ENCODE data around the gene ERCC3.

The ERCC3 gene

DNA sequence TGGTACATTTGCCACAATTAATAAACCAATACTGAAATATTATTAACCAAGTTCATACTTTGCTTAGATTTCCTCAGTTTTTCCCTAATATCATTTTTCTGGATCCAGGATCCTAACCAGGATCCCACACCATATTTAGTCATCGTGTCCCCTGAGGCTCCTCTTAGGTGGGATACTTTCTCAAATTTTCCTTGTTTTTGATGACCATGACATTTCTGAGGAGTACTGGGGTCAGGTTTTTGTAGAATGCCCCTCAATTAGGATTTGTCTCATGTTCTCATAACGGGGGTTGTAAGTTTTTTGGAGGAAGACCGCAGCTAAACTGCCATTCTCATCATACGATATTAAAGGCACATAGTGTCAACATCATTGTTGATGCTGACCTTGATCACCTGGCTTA, 15.5 kb upstream of the ERCC3 start:
- Mint-ChIP-seq H3K4me3 (no peak overlapping the region), H3K36me3 (ENCODE audit: insufficient read depth) (peaks cover 49% of the 10 kb centered on the region)
- DNase-seq = no peak

DNA sequence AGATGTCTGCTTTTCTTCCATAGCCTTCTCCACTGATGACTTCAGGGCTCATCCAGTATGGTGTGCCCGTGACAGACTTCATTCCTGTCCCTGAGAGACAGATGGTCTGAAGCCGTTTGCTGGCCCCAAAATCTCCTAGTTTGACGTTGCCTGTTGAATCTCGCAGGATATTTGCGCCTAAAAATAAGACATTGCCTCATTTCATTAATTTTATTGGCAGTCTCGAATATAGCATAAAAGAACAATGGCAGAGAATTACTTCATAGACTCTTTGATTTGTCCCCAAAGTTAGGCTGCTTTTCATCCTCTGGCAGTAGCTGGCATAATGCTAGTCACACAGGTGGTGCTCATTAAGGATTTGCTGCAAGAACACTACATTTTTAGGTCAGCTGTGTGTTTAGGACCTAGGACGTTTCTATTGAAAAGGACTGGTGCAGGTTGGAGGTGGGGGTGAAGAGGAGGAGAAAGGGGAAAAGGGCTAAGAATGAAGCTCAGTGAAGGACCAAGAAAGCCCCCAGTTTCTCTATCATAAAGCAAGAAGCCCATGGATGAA, 14.7 kb upstream of the ERCC3 start:
- Mint-ChIP-seq H3K27ac (no peak overlapping the region), H3K27me3 (no peaks in the 10 kb centered on the region), H3K9me3 (no peaks in the 10 kb centered on the region), H3K4me3 (no peak overlapping the region), H3K4me1 (ENCODE audit: low read depth in 2 of 2) (no peaks in the 10 kb centered on the region), H3K36me3 (ENCODE audit: insufficient read depth) (peaks cover 41% of the 10 kb centered on the region)
- DNase-seq = no peak
- no peak for ATAC-seq (replicated peaks)

More for the DNA sequence above, 15.5 kb upstream of the ERCC3 start:
- H3K27ac Mint-ChIP-seq = no peak overlapping the region
- no peaks in the 10 kb centered on the region for H3K9me3 Mint-ChIP-seq
- no peaks in the 10 kb centered on the region for H3K4me1 Mint-ChIP-seq (ENCODE audit: low read depth in 2 of 2)
- ATAC-seq (replicated peaks) = no peak
- H3K27me3 Mint-ChIP-seq = no peaks in the 10 kb centered on the region

DNA sequence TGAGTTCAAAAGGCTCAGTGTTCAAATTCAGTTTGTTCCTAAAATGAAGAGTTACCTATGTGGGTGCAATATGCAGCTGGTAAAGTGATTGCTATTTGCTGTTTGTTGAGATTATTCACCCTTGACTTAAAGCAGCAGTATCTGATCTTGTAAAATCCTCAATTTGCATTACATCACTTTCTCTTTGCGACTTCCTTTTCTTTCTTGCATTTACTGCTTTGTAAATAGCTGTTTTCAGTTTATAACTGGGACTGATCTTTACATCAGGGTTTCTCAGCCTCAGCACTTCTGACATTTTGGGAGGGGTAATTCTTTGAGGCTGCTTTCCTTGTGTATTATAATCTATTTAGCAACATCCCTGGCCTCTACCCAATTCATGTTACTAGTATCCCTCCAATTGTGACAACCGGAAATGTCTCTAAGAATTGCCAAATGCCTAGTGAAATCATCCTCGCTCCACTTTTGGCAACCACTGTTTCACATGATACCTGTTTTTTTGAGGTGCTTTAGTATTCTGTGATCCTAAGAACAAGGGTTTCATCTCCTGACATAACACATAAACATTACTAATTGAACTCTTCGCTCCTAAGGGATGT, 12.1 kb upstream of the ERCC3 start:
- Mint-ChIP-seq H3K27me3 (no peaks in the 10 kb centered on the region), H3K4me3 (no peak overlapping the region), H3K9me3 (no peaks in the 10 kb centered on the region), H3K36me3 (ENCODE audit: insufficient read depth) (peaks cover 22% of the 10 kb centered on the region), H3K27ac (peak overlapping the region in 1 of 2 donors; percentile 70), H3K4me1 (ENCODE audit: low read depth in 2 of 2) (no peaks in the 10 kb centered on the region)
- DNase-seq (no peak), ATAC-seq (replicated peaks) (no peak)

DNA sequence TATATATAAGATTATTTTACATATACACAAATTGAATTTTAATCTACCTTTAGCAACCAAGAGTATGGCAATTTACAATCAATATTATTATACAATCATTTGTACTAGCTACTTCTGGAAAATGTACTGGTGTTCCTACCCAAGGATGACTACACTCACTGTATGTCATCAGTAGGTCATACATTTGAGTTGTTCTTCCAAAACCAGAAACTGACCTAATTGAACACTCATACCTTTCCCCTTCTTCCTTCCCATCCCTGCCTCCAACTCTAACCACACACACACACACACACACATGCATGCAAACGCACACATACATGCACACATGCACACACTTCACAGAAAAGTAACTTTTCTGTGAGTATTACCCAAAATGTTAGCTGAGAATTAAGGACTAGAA, 8.2 kb upstream of the ERCC3 start:
- no peak for DNase-seq
- ATAC-seq (replicated peaks) = no peak
- Mint-ChIP-seq H3K4me3 (no peak overlapping the region), H3K27ac (no peak overlapping the region), H3K27me3 (no peaks in the 10 kb centered on the region), H3K36me3 (ENCODE audit: insufficient read depth) (peaks cover 7% of the 10 kb centered on the region), H3K9me3 (no peaks in the 10 kb centered on the region), H3K4me1 (ENCODE audit: low read depth in 2 of 2) (no peaks in the 10 kb centered on the region)

- Mint-ChIP-seq H3K27ac (peak overlapping the region; percentile 93 to 97), H3K4me1 (ENCODE audit: low read depth in 2 of 2) (peaks cover 31 to 36% of the 10 kb centered on the region in 2 donors), H3K9me3 (no peaks in the 10 kb centered on the region), H3K36me3 (ENCODE audit: insufficient read depth) (peaks cover 8% of the 10 kb centered on the region), H3K4me3 (peak overlapping the region; percentile 92 to 98), H3K27me3 (no peaks in the 10 kb centered on the region)
- no peak for ATAC-seq (replicated peaks)
- no peak for DNase-seq
Observed at GRCh38 chr2:127293386-127293747, 577 bp downstream of the ERCC3 start.

GRCh38 chr2:127288274-127288673, 5.7 kb downstream of the ERCC3 start:
- peaks cover 33 to 51% of the 10 kb centered on the region in 2 donors for H3K4me1 Mint-ChIP-seq (ENCODE audit: low read depth in 2 of 2)
- no peaks in the 10 kb centered on the region for H3K27me3 Mint-ChIP-seq
- no peak overlapping the region for H3K4me3 Mint-ChIP-seq
- ATAC-seq (replicated peaks) (no peak), DNase-seq (no peak)
- H3K36me3 Mint-ChIP-seq (ENCODE audit: insufficient read depth) = peaks cover 54% of the 10 kb centered on the region
- H3K27ac Mint-ChIP-seq = no peak overlapping the region
- H3K9me3 Mint-ChIP-seq = no peaks in the 10 kb centered on the region

DNA sequence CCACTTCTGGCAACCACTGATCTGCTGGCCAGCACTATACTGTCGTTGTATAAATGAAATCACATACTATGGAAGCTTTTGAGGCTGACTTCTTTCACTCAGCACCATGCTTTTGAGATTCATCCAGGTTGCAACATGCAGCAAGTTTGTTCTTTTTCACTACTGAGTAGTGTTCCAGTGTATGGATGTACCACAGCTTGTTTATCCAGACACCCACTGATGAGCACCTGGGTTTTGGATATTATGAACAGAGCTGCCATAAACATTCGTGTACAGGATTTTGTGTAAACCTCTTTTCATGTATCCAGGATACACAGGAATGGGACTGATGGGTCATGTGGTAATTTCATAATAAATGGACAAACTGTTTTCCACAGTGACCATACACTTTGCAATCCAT, 10.7 kb downstream of the ERCC3 start:
- H3K4me3 Mint-ChIP-seq = no peak overlapping the region
- H3K27ac Mint-ChIP-seq = no peak overlapping the region
- ATAC-seq (replicated peaks) = no peak
- no peaks in the 10 kb centered on the region for H3K9me3 Mint-ChIP-seq
- H3K4me1 Mint-ChIP-seq (ENCODE audit: low read depth in 2 of 2) = peaks cover 24 to 45% of the 10 kb centered on the region in 2 donors
- H3K36me3 Mint-ChIP-seq (ENCODE audit: insufficient read depth) = peaks cover 77% of the 10 kb centered on the region
- DNase-seq = no peak
- H3K27me3 Mint-ChIP-seq = no peaks in the 10 kb centered on the region

DNA sequence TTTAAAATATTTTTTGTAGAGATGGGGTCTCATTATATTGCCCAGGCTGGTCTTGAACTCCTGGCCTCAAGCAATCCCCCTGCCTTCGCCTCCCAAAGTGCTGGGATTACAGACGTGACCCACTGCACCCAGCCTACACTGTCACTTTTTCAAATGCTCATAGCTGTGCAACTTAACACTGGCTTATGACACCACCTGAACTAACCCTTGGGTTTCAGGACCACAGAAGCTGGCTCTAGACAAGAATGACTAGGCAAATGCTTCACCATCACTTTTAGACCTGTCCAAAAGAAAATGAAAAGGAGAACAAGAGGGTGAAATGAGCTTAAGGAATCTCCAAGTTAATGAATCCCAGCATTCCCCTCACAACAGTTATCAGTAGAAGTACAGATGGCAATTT, 13.3 kb downstream of the ERCC3 start:
- Mint-ChIP-seq H3K27me3 (no peaks in the 10 kb centered on the region), H3K4me3 (no peak overlapping the region), H3K36me3 (ENCODE audit: insufficient read depth) (peaks cover 68% of the 10 kb centered on the region), H3K9me3 (no peaks in the 10 kb centered on the region), H3K27ac (no peak overlapping the region), H3K4me1 (ENCODE audit: low read depth in 2 of 2) (peaks cover 21 to 32% of the 10 kb centered on the region in 2 donors)
- ATAC-seq (replicated peaks) (no peak), DNase-seq (no peak)

- H3K27me3 Mint-ChIP-seq = no peaks in the 10 kb centered on the region
- no peaks in the 10 kb centered on the region for H3K9me3 Mint-ChIP-seq
- no peak overlapping the region for H3K4me3 Mint-ChIP-seq
- H3K36me3 Mint-ChIP-seq (ENCODE audit: insufficient read depth) = peaks cover 60% of the 10 kb centered on the region
- ATAC-seq (replicated peaks) (no peak), DNase-seq (no peak)
- peaks cover 21 to 34% of the 10 kb centered on the region in 2 donors for H3K4me1 Mint-ChIP-seq (ENCODE audit: low read depth in 2 of 2)
- H3K27ac Mint-ChIP-seq = no peak overlapping the region
Observed at GRCh38 chr2:127279781-127280180, 14.2 kb downstream of the ERCC3 start.

DNA sequence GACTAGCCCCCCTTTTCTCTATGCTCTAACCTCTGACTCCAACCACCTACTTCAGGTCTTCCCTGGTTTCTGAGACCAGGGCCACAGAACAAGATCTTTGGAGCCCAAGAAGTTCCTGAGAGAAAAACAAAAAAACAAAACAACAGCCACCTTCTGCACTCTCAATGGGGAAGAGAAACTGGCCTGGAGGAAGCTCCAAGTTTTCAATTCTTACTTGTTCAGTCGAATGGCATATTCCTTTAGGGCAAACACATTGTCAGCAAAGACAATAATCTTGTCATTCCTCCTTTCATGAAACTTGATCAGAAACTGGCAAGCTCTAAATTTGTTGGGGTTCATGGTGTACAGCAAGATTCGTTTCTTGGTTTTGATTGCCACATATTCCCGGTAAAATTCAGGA, 15.0 kb downstream of the ERCC3 start:
- Mint-ChIP-seq H3K4me1 (ENCODE audit: low read depth in 2 of 2) (peaks cover 18 to 26% of the 10 kb centered on the region in 2 donors), H3K4me3 (no peak overlapping the region), H3K27ac (peak overlapping the region in 1 of 2 donors; percentile 48)

DNA sequence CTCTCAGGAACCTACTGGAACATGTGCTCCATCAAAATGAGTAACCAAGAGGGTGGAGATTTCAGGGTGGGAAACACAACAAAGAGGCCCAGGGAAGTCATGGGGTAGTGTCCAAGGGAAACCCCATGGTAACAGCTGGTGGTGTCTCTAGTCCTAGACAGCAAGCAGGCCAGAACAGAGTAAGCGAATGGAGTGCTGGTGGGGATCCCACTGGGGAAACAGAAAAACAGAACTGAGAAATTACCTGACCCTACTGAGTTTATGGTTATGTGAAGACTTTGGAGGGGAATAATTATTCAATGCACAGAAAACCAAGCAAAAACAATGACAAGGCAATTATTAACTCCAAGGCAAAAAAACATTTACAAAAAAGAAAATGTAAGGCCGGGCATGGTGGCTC, 16.9 kb downstream of the ERCC3 start:
- DNase-seq = no peak
- no peak for ATAC-seq (replicated peaks)
- peaks cover 5 to 9% of the 10 kb centered on the region in 2 donors for H3K4me1 Mint-ChIP-seq (ENCODE audit: low read depth in 2 of 2)
- H3K4me3 Mint-ChIP-seq = no peak overlapping the region
- no peaks in the 10 kb centered on the region for H3K27me3 Mint-ChIP-seq
- H3K27ac Mint-ChIP-seq = no peak overlapping the region
- H3K9me3 Mint-ChIP-seq = no peaks in the 10 kb centered on the region
- peaks cover 69% of the 10 kb centered on the region for H3K36me3 Mint-ChIP-seq (ENCODE audit: insufficient read depth)

More for the DNA sequence above, 15.0 kb downstream of the ERCC3 start:
- Mint-ChIP-seq H3K27me3 (no peaks in the 10 kb centered on the region), H3K36me3 (ENCODE audit: insufficient read depth) (peaks cover 59% of the 10 kb centered on the region), H3K9me3 (no peaks in the 10 kb centered on the region)
- DNase-seq (no peak), ATAC-seq (replicated peaks) (no peak)

DNA sequence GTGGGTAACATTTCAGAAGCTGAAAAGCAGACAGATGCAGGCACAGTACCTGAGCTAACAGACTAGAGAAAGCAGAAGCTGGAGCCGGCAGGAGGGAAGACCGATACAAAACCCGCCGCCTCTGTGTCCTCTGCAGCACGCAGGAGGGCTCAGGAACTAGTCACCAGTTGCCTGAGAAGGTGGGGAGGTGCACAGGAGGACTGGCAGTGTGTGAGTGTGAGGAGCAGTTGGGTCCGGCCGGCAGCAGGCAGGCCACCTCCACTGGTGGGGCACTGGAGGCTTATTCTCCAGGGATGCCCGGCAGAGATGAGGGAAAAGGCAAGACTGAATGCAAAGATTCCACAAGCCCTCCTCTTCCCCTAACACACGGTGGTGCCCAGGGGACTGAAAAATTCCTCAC, 18.2 kb downstream of the ERCC3 start:
- Mint-ChIP-seq H3K4me1 (ENCODE audit: low read depth in 2 of 2) (peaks cover 0 to 4% of the 10 kb centered on the region in 2 donors), H3K9me3 (no peaks in the 10 kb centered on the region), H3K27me3 (no peaks in the 10 kb centered on the region), H3K36me3 (ENCODE audit: insufficient read depth) (peaks cover 71% of the 10 kb centered on the region), H3K4me3 (no peak overlapping the region), H3K27ac (peak overlapping the region in 1 of 2 donors; percentile 8)
- no peak for ATAC-seq (replicated peaks)
- no peak for DNase-seq

- ATAC-seq (replicated peaks) (no peak), DNase-seq (no peak)
- no peaks in the 10 kb centered on the region for H3K27me3 Mint-ChIP-seq
- H3K9me3 Mint-ChIP-seq = no peaks in the 10 kb centered on the region
- H3K4me3 Mint-ChIP-seq = no peak overlapping the region
- peak overlapping the region; percentile 8 to 23 for H3K27ac Mint-ChIP-seq
- H3K36me3 Mint-ChIP-seq (ENCODE audit: insufficient read depth) = peaks cover 75% of the 10 kb centered on the region
- H3K4me1 Mint-ChIP-seq (ENCODE audit: low read depth in 2 of 2) = peaks cover 0 to 4% of the 10 kb centered on the region in 2 donors
Observed at GRCh38 chr2:127275356-127275755, 18.6 kb downstream of the ERCC3 start.

- H3K4me3 Mint-ChIP-seq = no peak overlapping the region
Observed at GRCh38 chr2:127270663-127271062, 23.3 kb downstream of the ERCC3 start.

More at GRCh38 chr2:127270663-127271062, 23.3 kb downstream of the ERCC3 start:
- ATAC-seq (replicated peaks) (no peak), DNase-seq (no peak)
- peak overlapping the region; percentile 4 to 55 for H3K27ac Mint-ChIP-seq
- peaks cover 0 to 3% of the 10 kb centered on the region in 2 donors for H3K4me1 Mint-ChIP-seq (ENCODE audit: low read depth in 2 of 2)
- peaks cover 88% of the 10 kb centered on the region for H3K36me3 Mint-ChIP-seq (ENCODE audit: insufficient read depth)
- H3K27me3 Mint-ChIP-seq = no peaks in the 10 kb centered on the region
- no peaks in the 10 kb centered on the region for H3K9me3 Mint-ChIP-seq

Data from effector memory CD8-positive, alpha-beta T cell (primary cell).